ENCODE results near the gene ZNF425. TPM values are rescaled to one million over a fixed set of nuclear protein-coding genes. Genes with fewer than 3 reads are reported as not detected.

ZNF425 gene
- total and polyA plus RNA-seq, 9 of the 15 experiments (the other 6 are each of a cell fraction or from before 2014, with no cell fraction given) = 0.03 to 0.89 (median 0.54) TPM

DNA sequence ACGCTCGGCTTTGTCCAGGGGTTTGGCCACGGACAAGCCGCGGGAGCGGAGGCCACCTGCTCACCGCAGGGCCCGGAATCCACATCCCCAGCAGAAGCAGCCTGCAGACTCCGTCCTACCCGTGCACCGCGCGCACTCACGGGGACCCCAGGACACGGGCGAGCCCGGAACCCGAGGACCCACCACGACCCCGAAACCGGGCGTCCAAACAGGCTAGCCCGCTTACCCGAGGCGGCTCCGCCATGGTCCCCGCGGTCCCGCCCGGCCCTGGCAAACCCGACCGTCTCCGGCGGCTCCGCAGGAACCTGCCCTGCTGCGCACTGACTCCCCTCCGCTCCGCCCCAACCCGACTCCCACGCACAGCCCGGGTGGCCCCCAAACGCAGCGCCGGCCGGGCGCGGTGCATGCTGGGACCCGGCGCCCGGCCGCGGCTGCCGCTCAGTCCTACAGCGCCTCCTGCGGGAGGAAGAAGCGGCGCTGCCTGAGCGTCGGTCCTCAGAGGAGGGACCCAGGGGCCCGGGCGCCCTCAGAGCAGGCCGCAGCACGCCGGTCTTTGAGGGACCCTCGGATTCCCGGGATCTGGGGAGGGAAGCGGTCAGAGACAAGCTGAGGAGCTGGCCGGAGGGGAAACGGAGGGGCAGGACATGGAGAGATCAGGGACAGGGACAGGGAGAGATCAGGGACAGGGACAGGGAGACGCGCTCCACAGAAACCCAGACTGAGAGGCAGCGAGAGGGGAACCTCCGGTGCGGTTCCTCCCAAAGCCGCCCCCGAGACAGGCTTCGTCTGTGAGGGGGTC lies 35.5 kb downstream of the ZNF425 start, which contains the start of gene ZNF786 (continued):
- TF ChIP-seq EZH2 (IDR thresholded peaks at IDR 0.05; ENCODE audit: borderline replicate concordance, low read depth, low read length) (no peak), NCOA1 (IDR thresholded peaks at IDR 0.05; ENCODE audit: low read depth) (0 out of 2 replicates have a peak, but pooled peaks have one; percentile 11), ZNF140 (CRISPR knock-in tag; IDR thresholded peaks at IDR 0.05) (no peak), HNRNPH1 (optimal IDR thresholded peaks at IDR 0.05; ENCODE audit: low read depth, low read length) (no peak), TAF9B (IDR thresholded peaks at IDR 0.05; ENCODE audit: partially characterized antibody) (no peak), ZNF586 (CRISPR knock-in tag; conservative IDR thresholded peaks at IDR 0.05) (no peak), ZNF175 (CRISPR knock-in tag; IDR thresholded peaks at IDR 0.05; ENCODE audit: low read depth) (no peak), TFAM (CRISPR knock-in tag; conservative IDR thresholded peaks at IDR 0.05) (no peak), SMARCA5 (IDR thresholded peaks at IDR 0.05) (peak; percentile 66; the same call in 1 of the 2 replicates), SNRNP70 (optimal IDR thresholded peaks at IDR 0.05; ENCODE audit: low read depth, low read length) (no peak), GTF2F1 (IDR thresholded peaks at IDR 0.05; ENCODE audit: low read depth, low read length) (no peak), BRD9 (IDR thresholded peaks at IDR 0.05; ENCODE audit: low read depth, partially characterized antibody) (no peak), CXXC5 (CRISPR knock-in tag; IDR thresholded peaks at IDR 0.05) (peak; percentile 98), GATAD2A (IDR thresholded peaks at IDR 0.05) (peak; percentile 97), NFIX (CRISPR knock-in tag; IDR thresholded peaks at IDR 0.05; ENCODE audit: low read depth) (no peak)
- TF ChIP-seq, protein P1, sequence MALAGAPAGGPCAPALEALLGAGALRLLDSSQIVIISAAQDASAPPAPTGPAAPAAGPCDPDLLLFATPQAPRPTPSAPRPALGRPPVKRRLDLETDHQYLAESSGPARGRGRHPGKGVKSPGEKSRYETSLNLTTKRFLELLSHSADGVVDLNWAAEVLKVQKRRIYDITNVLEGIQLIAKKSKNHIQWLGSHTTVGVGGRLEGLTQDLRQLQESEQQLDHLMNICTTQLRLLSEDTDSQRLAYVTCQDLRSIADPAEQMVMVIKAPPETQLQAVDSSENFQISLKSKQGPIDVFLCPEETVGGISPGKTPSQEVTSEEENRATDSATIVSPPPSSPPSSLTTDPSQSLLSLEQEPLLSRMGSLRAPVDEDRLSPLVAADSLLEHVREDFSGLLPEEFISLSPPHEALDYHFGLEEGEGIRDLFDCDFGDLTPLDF (CRISPR knock-in tag; IDR thresholded peaks at IDR 0.05) = peak; percentile 92
- TF ChIP-seq, protein P2, sequence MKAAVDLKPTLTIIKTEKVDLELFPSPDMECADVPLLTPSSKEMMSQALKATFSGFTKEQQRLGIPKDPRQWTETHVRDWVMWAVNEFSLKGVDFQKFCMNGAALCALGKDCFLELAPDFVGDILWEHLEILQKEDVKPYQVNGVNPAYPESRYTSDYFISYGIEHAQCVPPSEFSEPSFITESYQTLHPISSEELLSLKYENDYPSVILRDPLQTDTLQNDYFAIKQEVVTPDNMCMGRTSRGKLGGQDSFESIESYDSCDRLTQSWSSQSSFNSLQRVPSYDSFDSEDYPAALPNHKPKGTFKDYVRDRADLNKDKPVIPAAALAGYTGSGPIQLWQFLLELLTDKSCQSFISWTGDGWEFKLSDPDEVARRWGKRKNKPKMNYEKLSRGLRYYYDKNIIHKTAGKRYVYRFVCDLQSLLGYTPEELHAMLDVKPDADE (conservative IDR thresholded peaks at IDR 0.05; ENCODE audit: control insufficient read depth, low read depth, low read length) = 0 out of 2 replicates have a peak, but pooled peaks have one; percentile 16
- TF ChIP-seq, protein P3, sequence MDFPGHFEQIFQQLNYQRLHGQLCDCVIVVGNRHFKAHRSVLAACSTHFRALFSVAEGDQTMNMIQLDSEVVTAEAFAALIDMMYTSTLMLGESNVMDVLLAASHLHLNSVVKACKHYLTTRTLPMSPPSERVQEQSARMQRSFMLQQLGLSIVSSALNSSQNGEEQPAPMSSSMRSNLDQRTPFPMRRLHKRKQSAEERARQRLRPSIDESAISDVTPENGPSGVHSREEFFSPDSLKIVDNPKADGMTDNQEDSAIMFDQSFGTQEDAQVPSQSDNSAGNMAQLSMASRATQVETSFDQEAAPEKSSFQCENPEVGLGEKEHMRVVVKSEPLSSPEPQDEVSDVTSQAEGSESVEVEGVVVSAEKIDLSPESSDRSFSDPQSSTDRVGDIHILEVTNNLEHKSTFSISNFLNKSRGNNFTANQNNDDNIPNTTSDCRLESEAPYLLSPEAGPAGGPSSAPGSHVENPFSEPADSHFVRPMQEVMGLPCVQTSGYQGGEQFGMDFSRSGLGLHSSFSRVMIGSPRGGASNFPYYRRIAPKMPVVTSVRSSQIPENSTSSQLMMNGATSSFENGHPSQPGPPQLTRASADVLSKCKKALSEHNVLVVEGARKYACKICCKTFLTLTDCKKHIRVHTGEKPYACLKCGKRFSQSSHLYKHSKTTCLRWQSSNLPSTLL (IDR thresholded peaks at IDR 0.05) = no peak
- TF ChIP-seq, protein P4, sequence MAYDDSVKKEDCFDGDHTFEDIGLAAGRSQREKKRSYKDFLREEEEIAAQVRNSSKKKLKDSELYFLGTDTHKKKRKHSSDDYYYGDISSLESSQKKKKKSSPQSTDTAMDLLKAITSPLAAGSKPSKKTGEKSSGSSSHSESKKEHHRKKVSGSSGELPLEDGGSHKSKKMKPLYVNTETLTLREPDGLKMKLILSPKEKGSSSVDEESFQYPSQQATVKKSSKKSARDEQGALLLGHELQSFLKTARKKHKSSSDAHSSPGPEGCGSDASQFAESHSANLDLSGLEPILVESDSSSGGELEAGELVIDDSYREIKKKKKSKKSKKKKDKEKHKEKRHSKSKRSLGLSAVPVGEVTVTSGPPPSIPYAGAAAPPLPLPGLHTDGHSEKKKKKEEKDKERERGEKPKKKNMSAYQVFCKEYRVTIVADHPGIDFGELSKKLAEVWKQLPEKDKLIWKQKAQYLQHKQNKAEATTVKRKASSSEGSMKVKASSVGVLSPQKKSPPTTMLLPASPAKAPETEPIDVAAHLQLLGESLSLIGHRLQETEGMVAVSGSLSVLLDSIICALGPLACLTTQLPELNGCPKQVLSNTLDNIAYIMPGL (CRISPR knock-in tag; IDR thresholded peaks at IDR 0.05) = peak; percentile 99

All from K562 (cell line).